ENCODE measurements around the gene IGSF21. TPM values are rescaled to one million over a fixed set of nuclear protein-coding genes. Genes with fewer than 3 reads are reported as not detected.

The IGSF21 gene
- total and polyA plus RNA-seq, 2 experiments from 2014 or later, result not detected

GRCh38 chr1:18192974-18193373 is 85.4 kb downstream of the IGSF21 start:
- H3K9me2 ChIP-seq (replicated peaks; ENCODE audit: insufficient read depth), result no peaks in the 10 kb centered on the region
- peaks cover 36% of the 10 kb centered on the region for H3K27me3 ChIP-seq
- no peaks in the 10 kb centered on the region for H3K4me1 ChIP-seq (ENCODE audit: insufficient read depth)
- no peak overlapping the region for H3K4me2 ChIP-seq
- H3K79me2 ChIP-seq, result no peaks in the 10 kb centered on the region
- H2AFZ ChIP-seq, result no peak overlapping the region
- no peak overlapping the region for H3K4me3 ChIP-seq
- DNase-seq (ENCODE audit: low spot score), result no peak
- H4K20me1 ChIP-seq (ENCODE audit: insufficient read depth, poor library complexity, severe bottlenecking), result no peaks in the 10 kb centered on the region
- no peaks in the 10 kb centered on the region for H3K9me3 ChIP-seq (ENCODE audit: low read depth)
- no peaks in the 10 kb centered on the region for H3K36me3 ChIP-seq (replicated peaks; ENCODE audit: insufficient read depth, low read depth)
- WGBS (ENCODE audit: low lambda C conversion rate, missing lambda C conversion rate), result 88% methylated on average over 2 of the region's 2 CpGs
- no peak overlapping the region for H3K27ac ChIP-seq
- TF ChIP-seq EZH2 (IDR thresholded peaks at IDR 0.05; ENCODE audit: borderline replicate concordance) (no peak), EZH2phosphoT487 (IDR thresholded peaks at IDR 0.05; ENCODE audit: low read depth, severe bottlenecking, unreplicated experiment) (no peak), CTCF (IDR thresholded peaks at IDR 0.05; ENCODE audit: poor library complexity) (no peak)

- no peak for TF ChIP-seq CTCF (IDR thresholded peaks at IDR 0.05; ENCODE audit: poor library complexity)
- TF ChIP-seq EZH2phosphoT487 (IDR thresholded peaks at IDR 0.05; ENCODE audit: low read depth, severe bottlenecking, unreplicated experiment), result no peak
- no peak for TF ChIP-seq EZH2 (IDR thresholded peaks at IDR 0.05; ENCODE audit: borderline replicate concordance)
- Histone ChIP-seq H4K20me1 (ENCODE audit: insufficient read depth, poor library complexity, severe bottlenecking) (no peaks in the 10 kb centered on the region), H3K9me3 (ENCODE audit: low read depth) (no peaks in the 10 kb centered on the region), H3K4me1 (ENCODE audit: insufficient read depth) (no peaks in the 10 kb centered on the region), H2AFZ (no peak overlapping the region), H3K36me3 (replicated peaks; ENCODE audit: insufficient read depth, low read depth) (no peaks in the 10 kb centered on the region), H3K27ac (no peak overlapping the region), H3K9me2 (replicated peaks; ENCODE audit: insufficient read depth) (no peaks in the 10 kb centered on the region), H3K79me2 (no peaks in the 10 kb centered on the region), H3K27me3 (peaks cover 63% of the 10 kb centered on the region), H3K4me2 (no peak overlapping the region), H3K4me3 (no peak overlapping the region)
- DNase-seq (ENCODE audit: low spot score), result no peak
- 78% methylated on average over 3 of the region's 3 CpGs for WGBS (ENCODE audit: low lambda C conversion rate, missing lambda C conversion rate)
Measured at GRCh38 chr1:18197299-18197698, 89.7 kb downstream of the IGSF21 start.

- H3K27me3 ChIP-seq, result peaks cover 61% of the 10 kb centered on the region
- H3K4me1 ChIP-seq (ENCODE audit: insufficient read depth), result no peaks in the 10 kb centered on the region
- DNase-seq (ENCODE audit: low spot score), result peak; percentile 43
- TF ChIP-seq CTCF (IDR thresholded peaks at IDR 0.05; ENCODE audit: poor library complexity) (no peak), EZH2 (IDR thresholded peaks at IDR 0.05; ENCODE audit: borderline replicate concordance) (no peak), EZH2phosphoT487 (IDR thresholded peaks at IDR 0.05; ENCODE audit: low read depth, severe bottlenecking, unreplicated experiment) (no peak)
- no peaks in the 10 kb centered on the region for H4K20me1 ChIP-seq (ENCODE audit: insufficient read depth, poor library complexity, severe bottlenecking)
- H3K4me2 ChIP-seq, result peak overlapping the region; percentile 6
- H3K4me3 ChIP-seq, result no peak overlapping the region
- no peak overlapping the region for H2AFZ ChIP-seq
- H3K27ac ChIP-seq, result no peak overlapping the region
- 52% methylated on average over 10 of the region's 10 CpGs for WGBS (ENCODE audit: low lambda C conversion rate, missing lambda C conversion rate)
- no peaks in the 10 kb centered on the region for H3K79me2 ChIP-seq
- H3K9me2 ChIP-seq (replicated peaks; ENCODE audit: insufficient read depth), result no peaks in the 10 kb centered on the region
- H3K36me3 ChIP-seq (replicated peaks; ENCODE audit: insufficient read depth, low read depth), result no peaks in the 10 kb centered on the region
- no peaks in the 10 kb centered on the region for H3K9me3 ChIP-seq (ENCODE audit: low read depth)
Measured at GRCh38 chr1:18198260-18198659, 90.7 kb downstream of the IGSF21 start.

- Histone ChIP-seq H4K20me1 (ENCODE audit: insufficient read depth, poor library complexity, severe bottlenecking) (no peaks in the 10 kb centered on the region), H3K4me1 (ENCODE audit: insufficient read depth) (no peaks in the 10 kb centered on the region), H3K79me2 (no peaks in the 10 kb centered on the region), H3K4me3 (no peak overlapping the region), H3K27ac (no peak overlapping the region), H2AFZ (no peak overlapping the region), H3K36me3 (replicated peaks; ENCODE audit: insufficient read depth, low read depth) (no peaks in the 10 kb centered on the region), H3K9me2 (replicated peaks; ENCODE audit: insufficient read depth) (no peaks in the 10 kb centered on the region), H3K9me3 (ENCODE audit: low read depth) (no peaks in the 10 kb centered on the region), H3K4me2 (no peak overlapping the region), H3K27me3 (peaks cover 57% of the 10 kb centered on the region)
- no peak for TF ChIP-seq EZH2phosphoT487 (IDR thresholded peaks at IDR 0.05; ENCODE audit: low read depth, severe bottlenecking, unreplicated experiment)
- TF ChIP-seq EZH2 (IDR thresholded peaks at IDR 0.05; ENCODE audit: borderline replicate concordance), result no peak
- TF ChIP-seq CTCF (IDR thresholded peaks at IDR 0.05; ENCODE audit: poor library complexity), result no peak
- no peak for DNase-seq (ENCODE audit: low spot score)
- 30% methylated on average over 13 of the region's 14 CpGs for WGBS (ENCODE audit: low lambda C conversion rate, missing lambda C conversion rate)
Measured at GRCh38 chr1:18199462-18199861, 91.9 kb downstream of the IGSF21 start.
